RPMI7951 (cell line): ENCODE data around the gene RPRD1A. TPM values are rescaled to one million over a fixed set of nuclear protein-coding genes. Genes with fewer than 3 reads are reported as not detected.
"Not testable (repeated sequence)": the region's sequence is repeated elsewhere in the genome, so short reads cannot be mapped to it uniquely, and the experiment has no call there.

Experiments
- DNase-seq: peaks from one replicate; pipeline ENCODE4 v3.0.0-alpha.2; 2012; ENCODE audit warnings: low read depth
- total RNA-seq: library from RNA; depleted of rRNA; stranded (reverse); fragments of >200 nt; shearing (Covaris generic); gene quantifications from 2 replicates; pipeline ENCODE4 v1.2.3, GENCODE V29; 2014; rRNA removed

The RPRD1A gene, protein sequence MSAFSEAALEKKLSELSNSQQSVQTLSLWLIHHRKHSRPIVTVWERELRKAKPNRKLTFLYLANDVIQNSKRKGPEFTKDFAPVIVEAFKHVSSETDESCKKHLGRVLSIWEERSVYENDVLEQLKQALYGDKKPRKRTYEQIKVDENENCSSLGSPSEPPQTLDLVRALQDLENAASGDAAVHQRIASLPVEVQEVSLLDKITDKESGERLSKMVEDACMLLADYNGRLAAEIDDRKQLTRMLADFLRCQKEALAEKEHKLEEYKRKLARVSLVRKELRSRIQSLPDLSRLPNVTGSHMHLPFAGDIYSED
- total RNA-seq, result 32.5 and 42.1 TPM in 2 replicates

DNA sequence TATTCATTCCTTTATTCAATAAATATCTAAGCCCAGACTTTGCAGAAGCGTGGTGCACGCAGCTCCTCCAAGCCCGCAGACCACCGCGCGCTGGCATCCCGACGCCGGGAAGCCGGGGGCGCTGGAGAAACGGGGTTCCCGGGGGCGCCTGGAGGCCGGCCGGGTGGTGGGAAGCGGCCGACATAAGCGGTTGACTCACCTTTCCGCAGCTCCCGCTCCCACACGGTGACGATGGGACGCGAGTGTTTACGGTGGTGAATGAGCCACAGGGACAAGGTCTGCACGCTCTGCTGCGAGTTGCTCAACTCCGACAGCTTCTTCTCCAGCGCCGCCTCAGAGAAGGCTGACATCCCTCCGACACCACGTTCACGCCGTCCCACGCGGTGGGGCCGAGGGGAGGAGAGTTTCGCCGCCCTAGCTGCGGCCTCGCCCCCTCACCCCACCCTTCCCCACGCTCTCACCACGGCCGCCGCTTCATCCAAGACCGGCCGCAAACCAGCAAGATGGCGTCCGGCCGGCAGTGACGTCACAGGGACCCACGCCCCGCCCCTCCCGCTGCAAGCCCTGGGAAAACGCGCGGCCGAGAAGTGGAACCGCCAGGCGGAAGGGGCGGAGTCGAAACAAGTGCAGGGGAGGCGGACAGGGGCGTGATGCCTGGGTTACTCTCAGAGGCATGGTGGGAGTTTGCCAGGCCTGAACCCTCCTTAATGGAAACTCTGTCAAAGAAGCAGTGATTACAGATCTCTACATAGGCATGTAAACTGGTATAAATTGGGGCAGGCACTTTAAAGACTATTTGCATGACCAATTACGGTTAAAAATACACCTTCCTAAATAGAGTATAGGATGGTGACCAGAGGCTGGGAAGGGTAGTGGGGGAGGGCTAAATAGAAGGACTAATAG, at the start of gene RPRD1A:
Gene RPRD1A, minus strand, starts transcription at position 505 of the 903 bp plus-strand sequence. Its CDS starts 155 bp downstream, at position 350.
- peak; percentile 88 for DNase-seq

DNA sequence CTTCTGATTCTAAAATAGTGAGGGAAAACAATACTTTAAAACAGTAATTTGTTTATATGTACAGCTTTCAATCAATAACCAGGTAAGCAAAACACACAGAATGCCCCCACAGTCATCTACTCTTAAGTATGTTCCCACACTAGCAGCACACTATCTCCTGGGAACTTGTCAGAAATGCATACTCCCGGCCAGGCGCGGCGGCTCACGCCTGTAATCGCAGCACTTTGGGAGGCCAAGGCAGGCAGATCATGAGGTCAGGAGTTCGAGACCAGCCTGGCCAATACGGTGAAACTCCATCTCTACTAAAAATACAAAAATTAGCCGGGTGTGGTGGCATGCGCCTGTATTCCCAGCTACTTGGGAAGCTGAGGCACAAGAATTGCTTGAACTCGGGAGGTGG, 49.4 kb upstream of the RPRD1A start:
- DNase-seq, result not testable (repeated sequence)

DNA sequence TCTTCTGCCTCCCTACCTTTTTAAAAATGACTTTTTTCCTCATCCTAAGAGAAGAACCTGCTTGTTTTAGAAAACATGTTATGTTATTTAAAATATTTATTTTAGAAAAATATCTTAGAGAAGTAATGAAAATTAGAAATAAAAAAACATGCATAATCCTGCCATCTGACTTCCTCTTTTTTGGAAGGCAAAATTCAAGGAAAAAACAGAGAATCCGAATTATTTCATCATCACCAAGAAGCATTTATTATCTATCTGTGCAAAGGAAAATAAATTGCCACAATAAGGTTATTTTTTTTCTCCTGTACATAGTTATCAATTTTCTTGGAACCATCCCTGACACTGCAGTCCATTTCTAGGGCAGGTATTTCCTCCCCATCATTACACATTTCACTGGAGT, 47.4 kb upstream of the RPRD1A start:
- no peak for DNase-seq

DNA sequence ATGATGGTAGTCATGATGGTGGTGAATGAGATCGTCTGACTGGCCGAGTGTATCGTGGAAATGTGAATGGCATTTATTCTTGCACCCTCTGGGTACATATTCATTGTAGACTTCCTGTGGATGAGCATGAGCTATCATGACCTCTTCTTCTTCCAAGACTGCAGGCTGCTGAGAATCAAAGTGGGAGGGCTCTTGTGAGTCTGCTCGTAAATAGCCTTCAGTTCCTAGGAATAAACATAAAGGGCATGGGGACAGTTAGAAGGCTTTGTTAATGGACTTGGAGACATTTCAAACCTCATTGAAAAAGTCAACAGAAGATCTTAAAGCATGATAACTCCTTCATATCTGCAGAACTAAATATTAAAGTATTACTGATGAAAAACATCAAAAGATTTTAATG, 46.9 kb upstream of the RPRD1A start:
- DNase-seq, result peak; percentile 12

DNA sequence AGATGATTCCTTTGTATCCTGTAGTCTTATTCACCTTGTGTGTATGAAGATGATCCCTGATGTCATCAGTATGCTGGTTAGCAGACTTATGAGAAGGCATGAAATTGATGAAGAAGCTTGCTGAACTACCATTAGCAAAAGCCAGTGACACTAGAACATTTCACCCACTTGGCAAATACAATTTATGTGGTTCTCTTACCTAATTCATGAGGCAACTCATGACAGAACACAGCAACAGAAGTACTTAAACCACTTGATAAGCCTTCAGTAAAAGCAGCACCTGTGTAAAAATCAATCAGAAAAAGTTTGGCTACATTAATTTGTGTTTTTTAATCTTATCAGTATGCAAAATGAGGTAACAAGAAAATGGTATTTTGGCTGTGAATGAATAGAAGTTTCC, 44.9 kb upstream of the RPRD1A start:
- no peak for DNase-seq

DNA sequence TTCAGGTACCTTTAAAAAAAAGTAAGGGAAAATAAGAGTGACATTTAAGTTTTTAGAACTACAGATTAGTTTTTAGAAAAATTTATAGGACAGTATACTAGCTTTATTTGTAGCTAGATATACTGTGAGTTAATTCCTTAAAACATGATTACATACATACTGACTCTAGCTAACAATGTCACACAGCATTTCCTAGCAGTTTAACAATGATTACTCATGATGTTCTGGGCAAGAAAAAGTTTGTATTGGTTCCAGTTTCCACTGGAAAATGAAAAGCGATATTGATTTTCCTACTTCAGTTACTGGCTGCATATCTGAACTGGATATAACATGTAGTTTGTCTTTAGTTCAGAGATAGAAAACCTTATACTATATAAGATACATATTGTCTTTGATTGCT, 42.4 kb upstream of the RPRD1A start:
- DNase-seq, result no peak

DNA sequence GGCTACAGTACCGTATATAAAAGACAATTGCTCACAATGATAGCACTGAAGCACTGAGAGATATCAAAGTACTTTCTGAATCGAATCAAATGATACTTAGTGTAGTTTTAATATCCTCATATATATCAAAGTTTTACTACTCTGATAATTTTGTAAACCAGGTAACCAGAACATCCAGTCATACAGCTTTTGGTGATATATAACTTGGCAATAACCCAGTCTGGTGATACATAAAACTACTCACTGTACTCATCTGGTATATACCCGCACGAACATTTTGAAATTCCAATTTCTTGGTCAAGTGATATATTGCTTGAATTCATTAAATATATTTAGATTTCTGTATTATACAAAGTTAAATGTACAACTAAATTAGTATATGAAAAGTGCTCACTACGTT, 41.2 kb upstream of the RPRD1A start:
- no peak for DNase-seq

DNA sequence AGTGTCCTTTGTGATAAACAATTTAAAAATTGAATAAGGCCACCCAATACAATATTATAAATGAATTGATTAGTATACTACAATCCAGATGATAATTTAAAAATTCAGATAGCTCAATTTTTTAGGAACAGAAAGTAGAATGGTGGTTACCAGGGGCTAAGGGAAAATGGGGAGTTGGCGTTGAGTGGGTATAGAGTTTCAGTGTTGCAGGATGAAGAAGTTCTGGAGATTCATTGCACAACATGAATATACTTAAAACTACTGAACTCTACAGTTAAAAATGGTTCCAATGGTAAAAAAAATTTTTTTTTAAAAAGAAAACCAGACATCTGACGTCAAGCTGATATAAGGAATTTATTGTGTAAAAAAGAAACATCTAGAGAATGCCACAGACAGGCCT, 40.8 kb upstream of the RPRD1A start:
- no peak for DNase-seq

DNA sequence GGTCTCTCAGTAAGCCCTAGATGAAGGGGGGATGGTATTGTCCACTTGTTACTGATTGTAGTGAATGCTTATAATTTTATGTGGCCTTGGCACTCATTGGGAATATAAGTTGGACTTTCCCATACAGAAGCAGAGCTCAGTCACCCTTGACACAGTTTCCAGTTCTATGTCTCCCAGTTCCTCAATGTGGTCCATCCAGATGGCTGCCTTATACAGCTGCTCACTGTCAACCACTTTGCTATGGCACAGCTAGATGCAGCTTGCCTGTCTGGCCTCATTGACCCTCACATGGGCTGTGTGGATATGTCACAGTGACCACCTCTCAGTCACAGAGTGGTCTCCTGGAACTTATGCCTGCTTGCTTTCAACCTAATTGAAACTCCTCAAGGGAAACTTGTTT, 40.1 kb upstream of the RPRD1A start:
- DNase-seq, result no peak

DNA sequence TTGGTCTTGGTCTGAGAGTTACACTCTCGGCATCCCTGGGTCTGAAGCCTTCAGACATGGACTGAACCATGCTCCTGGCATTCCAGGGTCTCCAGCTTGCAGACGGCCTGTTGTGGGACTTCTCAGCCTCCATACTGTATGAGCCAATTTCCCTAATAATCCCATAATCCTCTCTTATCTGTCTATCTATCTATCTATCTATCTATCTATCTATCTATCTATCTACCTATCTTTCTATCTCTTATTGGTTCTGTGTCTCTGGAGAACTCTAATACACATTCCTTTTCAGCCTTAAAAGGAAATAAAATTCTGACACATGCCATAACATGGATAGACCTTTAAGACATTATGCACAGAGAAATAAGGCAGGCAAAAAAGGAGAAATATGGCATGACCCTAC, 37.4 kb upstream of the RPRD1A start:
- no peak for DNase-seq

DNA sequence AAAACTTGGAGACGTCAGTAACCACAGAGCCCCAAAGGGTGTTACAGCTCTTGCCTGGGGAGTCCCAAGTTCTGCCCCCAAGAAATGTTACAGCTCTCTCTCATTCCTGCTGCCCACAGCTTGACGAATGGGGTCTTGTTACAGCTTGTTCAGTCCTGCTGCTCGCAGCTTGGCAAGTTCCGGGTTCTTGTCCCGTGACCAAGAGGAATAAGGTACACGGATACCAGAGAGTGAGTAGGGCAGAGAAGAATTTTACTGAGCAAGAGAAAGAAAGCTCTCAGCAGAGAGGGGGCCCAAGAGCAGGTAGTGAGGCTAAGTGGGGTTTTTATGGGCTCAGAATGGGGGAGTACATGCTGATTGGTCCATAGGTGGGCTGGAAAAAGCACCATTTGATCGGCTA, 34.6 kb upstream of the RPRD1A start:
- DNase-seq, result no peak

DNA sequence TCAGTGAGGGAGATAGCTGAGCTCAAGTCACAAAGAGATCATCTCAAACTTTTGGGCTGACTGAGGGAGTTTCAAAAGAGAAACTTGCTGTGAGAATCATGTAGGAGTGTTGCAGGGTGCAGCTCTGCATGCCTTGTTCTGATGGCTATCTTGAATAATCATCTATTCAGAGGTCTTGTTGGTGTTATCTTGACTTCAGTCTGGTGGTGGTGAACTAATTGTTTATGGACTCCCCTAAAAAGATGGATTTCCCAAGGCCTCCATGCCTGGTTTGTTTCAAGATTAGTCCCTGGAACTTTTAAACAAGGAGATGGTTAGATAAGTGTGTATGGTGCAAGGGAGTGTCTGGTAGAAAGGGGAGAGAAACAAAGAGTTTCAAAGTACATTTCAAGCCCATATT, 32.0 kb upstream of the RPRD1A start:
- no peak for DNase-seq

DNA sequence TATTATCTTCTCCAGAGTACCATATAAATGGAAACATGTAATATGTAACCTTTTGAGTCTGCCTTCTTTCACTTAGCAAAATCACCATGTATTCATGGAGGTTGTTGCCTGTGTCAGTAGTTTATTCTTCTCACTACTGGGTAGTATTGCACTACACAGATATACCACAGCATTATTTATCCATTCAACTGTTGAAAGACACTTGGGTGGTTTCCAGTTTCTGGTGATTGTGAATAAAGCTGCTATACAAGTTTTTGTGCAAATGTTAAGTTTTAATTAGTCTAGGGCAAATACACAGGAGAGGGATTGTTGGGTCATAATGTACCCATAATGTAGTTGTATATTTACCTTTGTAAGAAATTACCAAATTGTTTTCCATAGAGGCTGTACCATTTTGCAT, 29.6 kb upstream of the RPRD1A start:
- DNase-seq, result no peak

DNA sequence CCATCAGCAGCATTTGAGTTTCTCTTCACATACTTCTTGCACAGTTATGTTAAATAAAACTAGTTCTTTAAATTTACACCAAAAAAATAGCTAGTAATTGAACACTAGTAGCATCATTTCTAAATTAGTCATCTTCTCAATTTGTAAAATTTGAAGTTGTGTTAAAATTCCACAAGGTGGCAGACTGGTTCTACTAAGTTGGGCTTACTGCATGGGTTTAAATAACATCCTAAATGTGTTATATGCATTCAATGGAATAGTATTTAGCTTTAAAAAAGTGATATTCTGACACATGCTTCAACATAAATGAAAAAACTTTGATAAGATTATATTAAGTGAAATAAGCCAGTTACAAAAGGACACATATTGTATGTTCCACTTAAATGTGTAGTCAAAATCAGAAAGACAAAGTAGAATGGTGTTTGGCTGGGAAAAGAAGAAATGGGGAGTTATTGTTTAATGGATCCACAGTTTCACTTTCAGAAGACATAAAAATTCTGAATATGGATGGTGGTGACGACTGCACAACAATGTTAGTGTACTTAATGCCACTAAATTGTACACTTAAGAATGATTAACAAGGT, 28.7 kb upstream of the RPRD1A start:
- DNase-seq, result peak; percentile 58

DNA sequence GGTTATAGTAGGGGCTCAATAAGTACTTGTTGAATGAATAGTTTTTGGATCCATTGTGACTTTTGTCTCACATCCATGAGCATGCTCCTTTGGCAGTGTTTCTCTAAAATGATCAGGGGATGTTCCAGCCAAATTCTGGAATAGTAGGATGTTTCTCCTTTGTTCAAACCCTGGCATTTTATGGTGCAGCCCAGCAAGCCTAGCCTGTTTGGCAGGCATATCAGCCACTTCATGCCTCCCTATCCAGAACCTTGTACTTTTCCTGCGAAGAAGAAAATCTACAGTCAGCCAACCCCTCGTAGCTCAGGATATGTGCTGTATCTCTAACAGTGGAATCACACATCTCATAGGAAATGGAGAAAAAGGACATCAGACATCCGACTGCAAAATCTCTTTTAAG, 27.1 kb upstream of the RPRD1A start:
- no peak for DNase-seq

DNA sequence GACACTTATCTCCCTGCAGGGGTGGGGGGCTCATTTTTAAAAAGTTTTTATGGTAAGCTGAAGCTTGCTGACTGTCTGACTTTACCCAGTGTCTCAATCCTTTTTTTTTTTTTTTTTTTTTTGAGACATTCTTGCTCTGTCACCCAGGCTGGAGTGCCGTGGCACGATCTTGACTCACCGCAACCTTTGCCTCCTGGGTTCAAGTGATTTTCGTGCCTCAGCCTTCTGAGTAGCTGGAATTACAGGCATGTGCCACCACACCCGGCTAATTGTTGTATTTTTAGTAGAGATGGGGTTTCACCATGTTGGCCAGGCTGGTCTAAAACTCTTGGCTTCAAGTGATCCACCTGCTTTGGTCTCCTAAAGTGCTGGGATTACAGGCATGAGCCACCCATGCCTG, 24.8 kb upstream of the RPRD1A start:
- peak; percentile 29 for DNase-seq

DNA sequence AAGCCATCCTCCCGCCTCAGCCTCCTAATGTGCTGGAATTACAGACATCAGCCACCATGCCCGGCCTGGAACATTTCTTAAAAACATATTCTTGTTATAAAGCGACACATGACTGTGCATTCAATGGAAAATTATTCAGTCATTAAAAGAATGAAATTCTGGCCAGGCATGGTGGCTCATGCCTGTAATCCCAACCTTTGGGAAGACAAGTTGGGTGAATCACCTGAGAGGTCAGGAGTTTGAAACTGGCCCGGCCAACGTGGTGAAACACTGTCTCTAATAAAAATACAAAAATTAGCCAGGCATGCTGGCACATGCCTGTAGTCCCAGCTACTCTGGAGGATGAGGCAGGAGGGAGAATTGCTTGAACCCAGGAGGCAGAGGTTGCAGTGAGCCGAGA, 21.6 kb upstream of the RPRD1A start:
- DNase-seq, result no peak

DNA sequence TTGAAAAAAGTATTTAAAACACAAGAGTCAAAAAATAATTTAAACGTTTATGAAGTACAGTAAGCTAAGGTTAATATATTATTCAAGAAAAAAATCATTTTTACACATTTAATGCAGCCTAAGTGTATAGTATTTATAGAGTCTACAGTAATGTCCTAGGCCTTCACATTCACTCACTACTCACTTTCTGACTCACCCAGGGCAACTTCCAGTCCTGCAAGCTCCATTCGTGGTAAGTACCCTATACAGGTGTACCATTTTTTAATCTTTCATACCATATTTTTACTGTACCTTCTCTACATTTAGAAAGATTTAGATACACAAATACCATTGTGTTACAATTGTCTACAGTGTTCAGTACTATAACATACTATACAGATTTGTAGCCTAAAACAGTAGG, 20.9 kb upstream of the RPRD1A start:
- DNase-seq, result no peak

DNA sequence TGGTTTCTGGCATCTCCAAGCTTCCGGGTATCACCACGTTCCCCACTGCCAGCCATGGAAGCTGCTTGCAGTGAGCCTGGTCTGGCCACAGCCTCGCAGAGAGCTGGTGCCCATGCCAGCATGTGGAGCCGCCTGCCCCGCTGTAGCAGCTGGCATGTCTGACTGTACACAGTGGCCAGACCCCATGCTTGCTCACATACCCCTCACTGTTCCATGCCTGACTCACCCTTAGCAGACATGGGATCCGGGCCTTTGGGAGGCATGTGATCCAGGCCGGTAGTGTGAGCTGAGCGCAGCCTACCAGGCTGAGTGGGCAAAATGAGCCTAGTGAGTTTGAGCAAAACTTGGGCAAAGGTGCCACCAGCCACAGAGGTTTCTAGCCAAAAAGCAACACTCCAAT, 18.8 kb upstream of the RPRD1A start:
- peak; percentile 14 for DNase-seq

DNA sequence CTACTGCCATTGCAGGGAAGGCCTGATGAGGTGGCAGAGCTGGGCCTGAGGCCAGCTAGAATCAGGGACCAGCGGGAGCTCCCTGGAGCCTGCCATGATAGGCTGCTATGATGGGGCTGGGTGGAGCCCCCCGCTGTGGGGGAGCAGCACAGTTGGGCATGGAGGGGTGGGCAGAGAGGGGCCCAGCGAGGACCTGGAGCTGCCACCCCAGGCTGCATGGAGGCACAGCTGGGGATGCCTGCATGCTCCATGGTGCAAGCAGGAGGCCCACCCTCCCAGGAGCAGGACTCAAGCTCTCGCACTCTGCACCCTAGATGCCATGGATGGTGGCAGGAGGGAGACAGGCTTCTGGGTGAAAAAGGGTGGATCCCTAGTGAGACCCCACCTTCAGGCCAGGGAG, 17.8 kb upstream of the RPRD1A start:
- no peak for DNase-seq

DNA sequence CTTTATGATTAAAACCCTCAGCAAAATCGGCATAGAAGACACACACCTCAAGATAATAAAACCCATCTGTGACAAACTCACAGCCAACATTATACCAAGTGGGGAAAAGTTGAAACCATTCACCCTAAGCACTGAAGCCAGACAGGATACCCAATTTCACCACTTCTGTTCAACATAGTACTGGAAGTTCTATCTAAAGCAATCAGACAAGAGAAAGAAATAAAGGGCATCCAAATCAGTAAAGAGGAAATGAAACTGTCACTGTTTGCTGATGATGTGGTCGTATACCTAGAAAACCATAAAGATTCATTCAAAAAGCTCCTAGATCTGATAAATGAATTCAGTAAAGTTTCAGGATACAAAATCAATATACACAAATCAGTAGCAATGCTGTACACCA, 16.4 kb upstream of the RPRD1A start:
- no peak for DNase-seq

DNA sequence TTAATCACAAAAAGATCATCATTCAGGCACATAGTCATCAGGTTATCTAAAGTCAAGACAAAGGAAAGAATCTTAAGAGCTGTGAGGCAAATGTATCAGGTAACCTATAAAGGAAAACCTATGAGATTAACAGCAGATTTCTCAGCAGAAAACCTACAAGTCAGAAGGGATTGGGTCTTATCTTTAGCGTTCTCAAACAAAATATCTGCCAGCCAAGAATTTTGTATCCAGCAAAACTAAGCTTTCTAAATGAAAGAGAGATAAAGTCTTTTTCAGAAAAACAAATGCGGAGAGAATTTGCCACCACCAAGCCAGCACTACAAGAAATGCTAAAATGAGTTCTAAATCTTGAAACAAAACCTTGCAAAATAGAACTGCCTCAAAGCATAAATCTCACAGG, 13.8 kb upstream of the RPRD1A start:
- DNase-seq, result not testable (repeated sequence)
